ENCODE data around the gene GPS1. TPM values are rescaled to one million over a fixed set of nuclear protein-coding genes. Genes with fewer than 3 reads are reported as not detected.

Gene GPS1
- total and polyA plus RNA-seq, 2 experiments from 2014 or later: 136 to 242 TPM

DNA sequence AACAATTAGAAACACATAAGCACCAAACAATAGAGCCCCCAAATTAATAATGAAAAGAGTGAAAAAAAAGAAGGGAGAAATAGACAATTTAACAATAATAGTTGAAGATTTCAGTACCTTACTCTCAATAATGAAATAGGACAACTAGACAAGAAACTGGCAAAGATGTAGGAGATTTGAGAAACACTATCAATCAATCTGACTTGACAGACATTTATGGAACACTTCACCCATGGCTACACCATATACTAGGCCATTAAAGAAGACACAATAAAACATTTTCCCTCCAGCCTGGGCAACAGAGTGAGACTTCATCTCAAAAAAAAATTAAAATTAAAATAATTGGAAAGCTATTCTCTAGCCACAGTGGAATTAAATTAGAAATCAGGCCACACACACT lies 18.9 kb downstream of the GPS1 start:
- Mint-ChIP-seq H3K27ac (no peak overlapping the region), H3K4me1 (peaks cover 4% of the 10 kb centered on the region; the same call in 2 of the 3 replicates), H3K9me3 (no peaks in the 10 kb centered on the region; the same call in 2 of the 3 replicates), H3K27me3 (ENCODE audit: insufficient read depth, low read depth, poor library complexity) (peaks cover 10% of the 10 kb centered on the region), H3K4me3 (no peak overlapping the region), H3K36me3 (ENCODE audit: low read depth) (no peaks in the 10 kb centered on the region; the same call in 2 of the 3 replicates)
- no peak overlapping the region for H3K4me3 ChIP-seq
- no peak for ATAC-seq
- 0 out of 2 replicates have a peak, but pooled peaks cover 3% of the 10 kb centered on the region for H4K20me1 ChIP-seq (replicated peaks; ENCODE audit: insufficient read depth)
- H2AFZ ChIP-seq: no peak overlapping the region
- H3F3A ChIP-seq (replicated peaks; ENCODE audit: low read depth): 0 out of 2 replicates have a peak, but pooled peaks cover 4% of the 10 kb centered on the region
- no peak overlapping the region for H3K27ac ChIP-seq (ENCODE audit: low read depth)
- no peaks in the 10 kb centered on the region for H3K79me2 ChIP-seq (replicated peaks; ENCODE audit: insufficient read depth)
- TF ChIP-seq EZH2 (IDR thresholded peaks at IDR 0.05; ENCODE audit: low read depth, unreplicated experiment) (no peak), CREB1 (CRISPR knock-in tag; IDR thresholded peaks at IDR 0.05; ENCODE audit: low read depth) (no peak), REST (IDR thresholded peaks at IDR 0.05; ENCODE audit: unreplicated experiment) (no peak), EZH2phosphoT487 (IDR thresholded peaks at IDR 0.05; ENCODE audit: unreplicated experiment) (no peak), ZNF462 (CRISPR knock-in tag; IDR thresholded peaks at IDR 0.05) (no peak), STAT1 (IDR thresholded peaks at IDR 0.05; ENCODE audit: unreplicated experiment) (no peak), NANOG (IDR thresholded peaks at IDR 0.05; ENCODE audit: borderline replicate concordance) (no peak)
- TF ChIP-seq, protein P1, sequence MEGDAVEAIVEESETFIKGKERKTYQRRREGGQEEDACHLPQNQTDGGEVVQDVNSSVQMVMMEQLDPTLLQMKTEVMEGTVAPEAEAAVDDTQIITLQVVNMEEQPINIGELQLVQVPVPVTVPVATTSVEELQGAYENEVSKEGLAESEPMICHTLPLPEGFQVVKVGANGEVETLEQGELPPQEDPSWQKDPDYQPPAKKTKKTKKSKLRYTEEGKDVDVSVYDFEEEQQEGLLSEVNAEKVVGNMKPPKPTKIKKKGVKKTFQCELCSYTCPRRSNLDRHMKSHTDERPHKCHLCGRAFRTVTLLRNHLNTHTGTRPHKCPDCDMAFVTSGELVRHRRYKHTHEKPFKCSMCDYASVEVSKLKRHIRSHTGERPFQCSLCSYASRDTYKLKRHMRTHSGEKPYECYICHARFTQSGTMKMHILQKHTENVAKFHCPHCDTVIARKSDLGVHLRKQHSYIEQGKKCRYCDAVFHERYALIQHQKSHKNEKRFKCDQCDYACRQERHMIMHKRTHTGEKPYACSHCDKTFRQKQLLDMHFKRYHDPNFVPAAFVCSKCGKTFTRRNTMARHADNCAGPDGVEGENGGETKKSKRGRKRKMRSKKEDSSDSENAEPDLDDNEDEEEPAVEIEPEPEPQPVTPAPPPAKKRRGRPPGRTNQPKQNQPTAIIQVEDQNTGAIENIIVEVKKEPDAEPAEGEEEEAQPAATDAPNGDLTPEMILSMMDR (conservative IDR thresholded peaks at IDR 0.05; ENCODE audit: low read depth in 2 of 2): no peak
- TF ChIP-seq, protein P2, sequence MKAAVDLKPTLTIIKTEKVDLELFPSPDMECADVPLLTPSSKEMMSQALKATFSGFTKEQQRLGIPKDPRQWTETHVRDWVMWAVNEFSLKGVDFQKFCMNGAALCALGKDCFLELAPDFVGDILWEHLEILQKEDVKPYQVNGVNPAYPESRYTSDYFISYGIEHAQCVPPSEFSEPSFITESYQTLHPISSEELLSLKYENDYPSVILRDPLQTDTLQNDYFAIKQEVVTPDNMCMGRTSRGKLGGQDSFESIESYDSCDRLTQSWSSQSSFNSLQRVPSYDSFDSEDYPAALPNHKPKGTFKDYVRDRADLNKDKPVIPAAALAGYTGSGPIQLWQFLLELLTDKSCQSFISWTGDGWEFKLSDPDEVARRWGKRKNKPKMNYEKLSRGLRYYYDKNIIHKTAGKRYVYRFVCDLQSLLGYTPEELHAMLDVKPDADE (IDR thresholded peaks at IDR 0.05): no peak
- no peaks in the 10 kb centered on the region for H3K9me2 ChIP-seq (ENCODE audit: insufficient read depth)
- no peaks in the 10 kb centered on the region for H3K36me3 ChIP-seq (ENCODE audit: insufficient read depth)
- no peak overlapping the region for H3K4me2 ChIP-seq
- no peaks in the 10 kb centered on the region; the same call in 1 of the 2 replicates for H3K27me3 ChIP-seq (ENCODE audit: insufficient read depth)
- no peaks in the 10 kb centered on the region for H3K4me1 ChIP-seq (ENCODE audit: insufficient read depth)
- no peak for DNase-seq (ENCODE audit: low spot score)
